HEK293 (cell line): Measurements from ENCODE around the gene TOMM40L.

Experiments
- OVOL3 ChIP-seq: fragments of 450-650 bp; formaldehyde crosslinking; IDR thresholded peaks from 2 replicates; pipeline ENCODE4 v1.5.1; 2016; ENCODE audit warnings: missing biosample characterization, missing genetic modification characterization
- SP2 ChIP-seq: fragments of 450-650 bp; formaldehyde crosslinking; IDR thresholded peaks from 2 replicates; pipeline ENCODE4 v1.5.1; 2016; ENCODE audit warnings: missing biosample characterization, missing genetic modification characterization
- ZBTB8A ChIP-seq: fragments of 450-650 bp; formaldehyde crosslinking; IDR thresholded peaks from 2 replicates; pipeline ENCODE4 v1.5.1; 2016; ENCODE audit warnings: missing biosample characterization, missing genetic modification characterization
- ZNF214 ChIP-seq: fragments of 450-650 bp; formaldehyde crosslinking; IDR thresholded peaks from 2 replicates; pipeline ENCODE4 v1.5.1; 2017; ENCODE audit warnings: missing biosample characterization, mild to moderate bottlenecking, missing genetic modification characterization, borderline replicate concordance
- ZNF501 ChIP-seq: fragments of 450-650 bp; formaldehyde crosslinking; IDR thresholded peaks from 2 replicates; pipeline ENCODE4 v1.5.1; 2016; ENCODE audit warnings: missing biosample characterization, missing genetic modification characterization
- ZNF610 ChIP-seq: fragments of 450-650 bp; formaldehyde crosslinking; IDR thresholded peaks from 2 replicates; pipeline ENCODE4 v1.5.1; 2016; ENCODE audit warnings: missing biosample characterization, missing genetic modification characterization, borderline replicate concordance
- ZNF76 ChIP-seq: fragments of 450-650 bp; formaldehyde crosslinking; IDR thresholded peaks from 2 replicates; pipeline ENCODE4; 2016; ENCODE audit warnings: low read depth, missing biosample characterization, missing genetic modification characterization, borderline replicate concordance
- TF ChIP-seq, protein P1 (sequence below): fragments of 450-650 bp; formaldehyde crosslinking; IDR thresholded peaks from 2 replicates; pipeline ENCODE4 v1.5.1; 2016; ENCODE audit warnings: missing biosample characterization, missing genetic modification characterization
- TF ChIP-seq, protein P2 (sequence below): fragments of 450-650 bp; IDR thresholded peaks from 2 replicates; pipeline ENCODE4 v1.5.1; 2018; ENCODE audit warnings: missing biosample characterization, missing genetic modification characterization
- TF ChIP-seq, protein P3 (sequence below): fragments of 450-650 bp; formaldehyde crosslinking; IDR thresholded peaks from 2 replicates; pipeline ENCODE4 v1.5.1; 2016; ENCODE audit warnings: missing biosample characterization, missing genetic modification characterization
- TF ChIP-seq, protein P4 (sequence below): fragments of 450-650 bp; formaldehyde crosslinking; IDR thresholded peaks from 2 replicates; pipeline ENCODE4 v1.5.1; 2016; ENCODE audit warnings: missing biosample characterization, missing genetic modification characterization

DNA sequence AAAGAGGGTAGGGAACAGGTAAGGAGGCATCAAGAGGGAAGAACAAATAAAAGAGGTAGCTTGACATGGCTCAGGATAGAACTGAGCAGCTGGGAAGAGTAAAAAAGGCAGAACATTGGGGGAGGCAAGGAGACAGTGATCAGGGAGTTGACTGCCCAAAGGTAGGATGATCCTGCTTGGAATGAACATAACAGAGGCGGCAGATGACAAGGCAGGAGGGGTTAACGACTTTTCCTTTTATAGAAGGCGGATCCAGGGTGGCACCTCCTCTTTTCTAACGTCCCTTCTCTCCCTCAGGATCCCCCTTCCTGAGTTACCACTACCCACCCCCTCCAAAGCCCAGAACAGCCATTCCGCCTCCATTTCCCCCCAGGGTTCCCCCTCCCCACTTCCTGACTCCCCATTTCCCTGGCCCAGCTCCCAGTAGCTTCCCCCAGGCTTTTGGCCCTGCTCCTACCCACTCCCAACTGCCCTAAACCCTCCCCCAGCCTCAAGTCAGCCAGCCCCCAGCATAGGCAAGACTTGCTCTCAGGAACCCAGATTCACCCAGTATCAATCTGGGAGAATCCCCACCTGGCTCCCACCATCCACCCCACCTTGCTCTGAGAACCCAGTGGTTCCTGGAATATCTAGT, 26.2 kb upstream of the TOMM40L start:
- TF ChIP-seq ZNF501 (no peak), SP2 (tag by site-specific recombination) (peak; percentile 35), ZNF76 (tag by site-specific recombination) (no peak), OVOL3 (tag by site-specific recombination) (no peak), ZNF214 (tag by site-specific recombination) (no peak), ZNF610 (tag by site-specific recombination) (no peak), ZBTB8A (tag by site-specific recombination) (no peak)
- TF ChIP-seq, protein P1, sequence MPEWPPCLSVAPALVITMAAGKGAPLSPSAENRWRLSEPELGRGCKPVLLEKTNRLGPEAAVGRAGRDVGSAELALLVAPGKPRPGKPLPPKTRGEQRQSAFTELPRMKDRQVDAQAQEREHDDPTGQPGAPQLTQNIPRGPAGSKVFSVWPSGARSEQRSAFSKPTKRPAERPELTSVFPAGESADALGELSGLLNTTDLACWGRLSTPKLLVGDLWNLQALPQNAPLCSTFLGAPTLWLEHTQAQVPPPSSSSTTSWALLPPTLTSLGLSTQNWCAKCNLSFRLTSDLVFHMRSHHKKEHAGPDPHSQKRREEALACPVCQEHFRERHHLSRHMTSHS: no peak
- TF ChIP-seq, protein P2, sequence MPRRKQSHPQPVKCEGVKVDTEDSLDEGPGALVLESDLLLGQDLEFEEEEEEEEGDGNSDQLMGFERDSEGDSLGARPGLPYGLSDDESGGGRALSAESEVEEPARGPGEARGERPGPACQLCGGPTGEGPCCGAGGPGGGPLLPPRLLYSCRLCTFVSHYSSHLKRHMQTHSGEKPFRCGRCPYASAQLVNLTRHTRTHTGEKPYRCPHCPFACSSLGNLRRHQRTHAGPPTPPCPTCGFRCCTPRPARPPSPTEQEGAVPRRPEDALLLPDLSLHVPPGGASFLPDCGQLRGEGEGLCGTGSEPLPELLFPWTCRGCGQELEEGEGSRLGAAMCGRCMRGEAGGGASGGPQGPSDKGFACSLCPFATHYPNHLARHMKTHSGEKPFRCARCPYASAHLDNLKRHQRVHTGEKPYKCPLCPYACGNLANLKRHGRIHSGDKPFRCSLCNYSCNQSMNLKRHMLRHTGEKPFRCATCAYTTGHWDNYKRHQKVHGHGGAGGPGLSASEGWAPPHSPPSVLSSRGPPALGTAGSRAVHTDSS: no peak
- TF ChIP-seq, protein P3, sequence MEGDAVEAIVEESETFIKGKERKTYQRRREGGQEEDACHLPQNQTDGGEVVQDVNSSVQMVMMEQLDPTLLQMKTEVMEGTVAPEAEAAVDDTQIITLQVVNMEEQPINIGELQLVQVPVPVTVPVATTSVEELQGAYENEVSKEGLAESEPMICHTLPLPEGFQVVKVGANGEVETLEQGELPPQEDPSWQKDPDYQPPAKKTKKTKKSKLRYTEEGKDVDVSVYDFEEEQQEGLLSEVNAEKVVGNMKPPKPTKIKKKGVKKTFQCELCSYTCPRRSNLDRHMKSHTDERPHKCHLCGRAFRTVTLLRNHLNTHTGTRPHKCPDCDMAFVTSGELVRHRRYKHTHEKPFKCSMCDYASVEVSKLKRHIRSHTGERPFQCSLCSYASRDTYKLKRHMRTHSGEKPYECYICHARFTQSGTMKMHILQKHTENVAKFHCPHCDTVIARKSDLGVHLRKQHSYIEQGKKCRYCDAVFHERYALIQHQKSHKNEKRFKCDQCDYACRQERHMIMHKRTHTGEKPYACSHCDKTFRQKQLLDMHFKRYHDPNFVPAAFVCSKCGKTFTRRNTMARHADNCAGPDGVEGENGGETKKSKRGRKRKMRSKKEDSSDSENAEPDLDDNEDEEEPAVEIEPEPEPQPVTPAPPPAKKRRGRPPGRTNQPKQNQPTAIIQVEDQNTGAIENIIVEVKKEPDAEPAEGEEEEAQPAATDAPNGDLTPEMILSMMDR: no peak
- TF ChIP-seq, protein P4, sequence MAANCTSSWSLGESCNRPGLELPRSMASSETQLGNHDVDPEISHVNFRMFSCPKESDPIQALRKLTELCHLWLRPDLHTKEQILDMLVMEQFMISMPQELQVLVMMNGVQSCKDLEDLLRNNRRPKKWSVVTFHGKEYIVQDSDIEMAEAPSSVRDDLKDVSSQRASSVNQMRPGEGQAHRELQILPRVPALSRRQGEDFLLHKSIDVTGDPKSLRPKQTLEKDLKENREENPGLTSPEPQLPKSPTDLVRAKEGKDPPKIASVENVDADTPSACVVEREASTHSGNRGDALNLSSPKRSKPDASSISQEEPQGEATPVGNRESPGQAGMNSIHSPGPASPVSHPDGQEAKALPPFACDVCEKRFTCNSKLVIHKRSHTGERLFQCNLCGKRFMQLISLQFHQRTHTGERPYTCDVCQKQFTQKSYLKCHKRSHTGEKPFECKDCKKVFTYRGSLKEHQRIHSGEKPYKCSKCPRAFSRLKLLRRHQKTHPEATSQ: no peak
